ENCODE results near the gene MLIP. TPM values are rescaled to one million over a fixed set of nuclear protein-coding genes. Genes with fewer than 3 reads are reported as not detected.

MLIP gene
- total and polyA plus RNA-seq, 2 donors from 2014 or later: 1.7 to 2.4 TPM

DNA sequence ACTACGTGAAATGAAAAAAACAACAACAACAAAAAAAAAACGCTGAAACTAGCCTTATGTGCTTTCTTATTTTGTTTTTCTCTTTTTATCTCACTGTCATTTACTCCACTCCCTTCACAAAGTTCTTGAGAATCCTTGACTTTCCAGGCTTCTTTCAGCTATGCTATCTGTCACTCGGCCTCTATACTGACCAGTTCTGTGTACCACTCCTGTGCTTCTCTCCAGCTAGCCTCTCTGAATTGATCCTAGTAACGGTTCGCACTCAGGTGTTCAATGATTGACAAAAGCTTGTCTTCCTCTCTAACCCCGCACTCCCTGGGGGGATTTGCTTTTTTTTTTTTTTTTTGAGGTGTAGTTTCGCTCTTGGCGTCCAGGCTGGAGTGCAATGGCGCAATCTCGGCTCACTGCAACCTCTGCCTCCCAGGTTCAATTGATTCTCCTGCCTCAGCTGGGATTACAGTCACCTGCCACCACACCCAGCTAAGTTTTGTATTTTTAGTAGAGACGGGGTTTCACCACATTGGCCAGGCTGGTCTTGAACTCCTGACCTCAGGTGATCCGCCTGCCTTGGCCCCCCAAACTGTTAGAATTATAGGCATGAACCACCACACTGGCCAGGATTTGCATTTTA lies 31.8 kb downstream of the MLIP start:
- FAIRE-seq: no peak
- Histone ChIP-seq H3K27me3 (ENCODE audit: control insufficient read depth, insufficient read depth, low read length) (no peaks in the 10 kb centered on the region), H3K9ac (ENCODE audit: low read length in 3 of 3) (no peak overlapping the region), H3K9me3 (ENCODE audit: control insufficient read depth in 2 of 3, insufficient read depth in 1 of 3, low read length in 3 of 3) (no peaks in the 10 kb centered on the region), H3K27ac (ENCODE audit: low read depth in 2 of 2, low read length in 2 of 2) (no peak overlapping the region), H3K4me3 (ENCODE audit: low read length in 3 of 3) (no peak overlapping the region), H3K36me3 (ENCODE audit: control insufficient read depth in 2 of 3, insufficient read depth in 3 of 3, low read length in 3 of 3) (no peaks in the 10 kb centered on the region), H3K4me1 (ENCODE audit: control insufficient read depth in 2 of 3, insufficient read depth in 2 of 3, low read depth in 1 of 3, low read length in 3 of 3) (no peaks in the 10 kb centered on the region)
- intact Hi-C loops (cut with DNase I): no loop called here
- TF ChIP-seq, protein P1, sequence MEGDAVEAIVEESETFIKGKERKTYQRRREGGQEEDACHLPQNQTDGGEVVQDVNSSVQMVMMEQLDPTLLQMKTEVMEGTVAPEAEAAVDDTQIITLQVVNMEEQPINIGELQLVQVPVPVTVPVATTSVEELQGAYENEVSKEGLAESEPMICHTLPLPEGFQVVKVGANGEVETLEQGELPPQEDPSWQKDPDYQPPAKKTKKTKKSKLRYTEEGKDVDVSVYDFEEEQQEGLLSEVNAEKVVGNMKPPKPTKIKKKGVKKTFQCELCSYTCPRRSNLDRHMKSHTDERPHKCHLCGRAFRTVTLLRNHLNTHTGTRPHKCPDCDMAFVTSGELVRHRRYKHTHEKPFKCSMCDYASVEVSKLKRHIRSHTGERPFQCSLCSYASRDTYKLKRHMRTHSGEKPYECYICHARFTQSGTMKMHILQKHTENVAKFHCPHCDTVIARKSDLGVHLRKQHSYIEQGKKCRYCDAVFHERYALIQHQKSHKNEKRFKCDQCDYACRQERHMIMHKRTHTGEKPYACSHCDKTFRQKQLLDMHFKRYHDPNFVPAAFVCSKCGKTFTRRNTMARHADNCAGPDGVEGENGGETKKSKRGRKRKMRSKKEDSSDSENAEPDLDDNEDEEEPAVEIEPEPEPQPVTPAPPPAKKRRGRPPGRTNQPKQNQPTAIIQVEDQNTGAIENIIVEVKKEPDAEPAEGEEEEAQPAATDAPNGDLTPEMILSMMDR (IDR thresholded peaks at IDR 0.05; ENCODE audit: borderline replicate concordance, extremely low read depth, insufficient read depth): no peak
- no peak for DNase-seq

DNA sequence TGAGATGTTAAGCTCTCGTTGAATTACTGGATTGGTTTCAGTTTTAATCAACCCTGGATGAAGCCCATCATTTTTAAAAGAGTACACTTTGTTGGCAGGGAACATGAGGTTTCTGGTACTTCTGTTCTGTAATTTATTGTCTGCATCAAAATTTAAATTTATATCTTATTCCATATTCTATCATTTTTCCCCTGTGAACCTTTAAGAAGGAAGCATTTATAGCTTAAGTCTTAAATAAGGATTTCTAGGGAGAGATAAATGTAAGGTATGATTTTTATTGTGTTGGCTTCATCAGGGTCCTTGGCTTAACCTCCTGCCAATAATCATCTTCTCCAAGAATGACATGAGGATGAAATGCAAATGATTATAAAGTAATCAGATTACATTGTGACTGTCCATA lies 40.6 kb downstream of the MLIP start:
- intact Hi-C loops (cut with DNase I): no loop called here
- DNase-seq: no peak
- H3K9me3 ChIP-seq (ENCODE audit: control insufficient read depth in 2 of 3, insufficient read depth in 1 of 3, low read length in 3 of 3): no peaks in the 10 kb centered on the region
- FAIRE-seq: no peak
- TF ChIP-seq, protein P1 (IDR thresholded peaks at IDR 0.05; ENCODE audit: borderline replicate concordance, extremely low read depth, insufficient read depth): no peak
- H3K27ac ChIP-seq (ENCODE audit: low read depth in 2 of 2, low read length in 2 of 2): no peak overlapping the region
- H3K4me1 ChIP-seq (ENCODE audit: control insufficient read depth in 2 of 3, insufficient read depth in 2 of 3, low read depth in 1 of 3, low read length in 3 of 3): no peaks in the 10 kb centered on the region
- H3K4me3 ChIP-seq (ENCODE audit: low read length in 3 of 3): no peak overlapping the region
- no peak overlapping the region for H3K9ac ChIP-seq (ENCODE audit: low read length in 3 of 3)
- H3K36me3 ChIP-seq (ENCODE audit: control insufficient read depth in 2 of 3, insufficient read depth in 3 of 3, low read length in 3 of 3): no peaks in the 10 kb centered on the region
- no peaks in the 10 kb centered on the region for H3K27me3 ChIP-seq (ENCODE audit: control insufficient read depth, insufficient read depth, low read length)

DNA sequence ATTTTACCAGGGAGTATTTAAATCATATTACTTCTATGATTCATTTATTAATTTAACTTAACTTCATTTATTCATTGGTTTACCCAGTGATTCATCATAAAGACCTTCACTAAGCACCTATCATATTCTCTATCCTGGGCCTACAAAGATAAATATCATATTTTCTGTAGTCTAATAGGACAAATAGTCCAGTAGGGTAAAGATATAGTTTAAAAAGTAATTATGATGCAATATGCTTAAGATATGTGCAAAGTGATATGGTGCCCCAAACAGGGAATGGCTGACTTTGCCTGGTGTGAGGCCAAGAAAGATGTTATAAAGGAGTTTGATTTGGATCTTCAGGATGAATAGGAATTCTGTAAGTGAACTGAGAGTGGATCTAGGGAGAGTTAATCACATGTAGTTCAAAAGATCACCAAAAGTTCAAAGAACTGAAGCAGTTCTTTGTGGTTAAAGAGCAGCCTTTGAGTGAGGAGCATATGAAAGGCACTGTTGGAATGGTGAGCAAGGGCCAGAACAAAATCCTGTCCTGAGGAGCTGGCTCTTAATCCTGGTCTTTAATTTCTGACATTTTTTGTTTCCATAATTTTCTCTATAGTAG lies 45.5 kb downstream of the MLIP start:
- FAIRE-seq (no peak), DNase-seq (no peak)
- Histone ChIP-seq H3K9ac (ENCODE audit: low read length in 3 of 3) (no peak overlapping the region), H3K4me3 (ENCODE audit: low read length in 3 of 3) (no peak overlapping the region), H3K36me3 (ENCODE audit: control insufficient read depth in 2 of 3, insufficient read depth in 3 of 3, low read length in 3 of 3) (no peaks in the 10 kb centered on the region), H3K27me3 (ENCODE audit: control insufficient read depth, insufficient read depth, low read length) (no peaks in the 10 kb centered on the region), H3K9me3 (ENCODE audit: control insufficient read depth in 2 of 3, insufficient read depth in 1 of 3, low read length in 3 of 3) (no peaks in the 10 kb centered on the region), H3K4me1 (ENCODE audit: control insufficient read depth in 2 of 3, insufficient read depth in 2 of 3, low read depth in 1 of 3, low read length in 3 of 3) (no peaks in the 10 kb centered on the region), H3K27ac (ENCODE audit: low read depth in 2 of 2, low read length in 2 of 2) (no peak overlapping the region)
- TF ChIP-seq, protein P1 (IDR thresholded peaks at IDR 0.05; ENCODE audit: borderline replicate concordance, extremely low read depth, insufficient read depth): no peak
- intact Hi-C loops (cut with DNase I): no loop called here

All from kidney (tissue), 14 donors.